SH-SY5Y (cell line): ENCODE data around the gene PREX1.

Source experiments
- GATA2 ChIP-seq: IDR thresholded peaks from 2 replicates; pipeline ENCODE4 v1.6.1; 2011; ENCODE audit warnings: mild to moderate bottlenecking, low read depth, low read length
- GATA3 ChIP-seq: IDR thresholded peaks from 2 replicates; pipeline ENCODE4 v1.6.1; 2011; ENCODE audit warnings: low read depth, mild to moderate bottlenecking, low read length, moderate library complexity

DNA sequence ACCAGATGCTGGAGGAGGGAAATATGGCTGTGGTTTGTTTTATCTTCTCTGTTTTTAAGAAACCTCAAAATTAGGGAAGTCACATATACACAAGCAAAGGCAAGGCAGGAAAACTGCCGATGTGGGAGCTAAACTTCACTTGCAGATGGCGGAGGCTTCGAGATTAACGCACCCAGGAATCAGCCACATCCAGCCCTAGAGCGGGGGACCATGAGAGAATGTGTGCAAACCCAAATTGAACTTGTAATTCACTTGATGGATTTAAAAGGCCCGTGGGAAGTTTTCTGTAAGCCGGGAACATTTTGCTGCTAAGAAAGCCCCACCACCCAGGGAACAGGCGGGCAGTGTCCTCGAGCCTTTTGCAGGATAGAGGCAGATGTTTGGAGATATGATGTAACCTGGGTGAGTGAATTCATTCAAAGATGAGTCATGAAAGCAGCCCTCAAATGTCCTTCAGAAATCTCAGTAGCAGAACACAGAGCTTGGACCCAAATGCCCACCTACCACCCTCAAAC, 39.9 kb downstream of the PREX1 start:
- no peak for TF ChIP-seq GATA2
- TF ChIP-seq GATA3: no peak
